IPS DF 6.9 (cell line): ENCODE data around the gene NHLRC4.

Experiments
- DNase-seq: peaks from one replicate; pipeline ENCODE4 v3.0.0-alpha.2; 2013; ENCODE audit warnings: low read depth, low spot score
- H3K27ac ChIP-seq: one replicate; pipeline ENCODE4 v1.5.1; 2013; ENCODE audit warnings: low read length, control low read depth
- H3K27me3 ChIP-seq: 2 replicates; pipeline ENCODE4 v1.6.1; 2013; ENCODE audit warnings: mild to moderate bottlenecking, low read length; ENCODE audit not compliant: control insufficient read depth, insufficient read depth
- H3K36me3 ChIP-seq: 2 replicates; pipeline ENCODE4 v1.6.1; 2013; ENCODE audit warnings: low read length; ENCODE audit not compliant: control insufficient read depth, insufficient read depth
- H3K4me1 ChIP-seq: 2 replicates; pipeline ENCODE4 v1.6.1; 2013; ENCODE audit warnings: low read length; ENCODE audit not compliant: control insufficient read depth, insufficient read depth
- H3K4me3 ChIP-seq: 2 replicates; pipeline ENCODE4 v1.5.1; 2013; ENCODE audit warnings: mild to moderate bottlenecking, low read length
- H3K9me3 ChIP-seq: 2 replicates; pipeline ENCODE4 v1.6.1; 2013; ENCODE audit warnings: low read length, inconsistent platforms; ENCODE audit not compliant: control insufficient read depth, insufficient read depth
- WGBS: extraction: QIAGEN DNeasy Blood & Tissue Kit; methylation state at CpG from one replicate; pipeline ENCODE4 v1.1.7; 2013; ENCODE audit warnings: mixed read lengths, missing lambda C conversion rate; ENCODE audit not compliant: insufficient read length, insufficient coverage; 5-methylcytosine and 5-hydroxymethylcytosine counted together

The NHLRC4 gene

DNA sequence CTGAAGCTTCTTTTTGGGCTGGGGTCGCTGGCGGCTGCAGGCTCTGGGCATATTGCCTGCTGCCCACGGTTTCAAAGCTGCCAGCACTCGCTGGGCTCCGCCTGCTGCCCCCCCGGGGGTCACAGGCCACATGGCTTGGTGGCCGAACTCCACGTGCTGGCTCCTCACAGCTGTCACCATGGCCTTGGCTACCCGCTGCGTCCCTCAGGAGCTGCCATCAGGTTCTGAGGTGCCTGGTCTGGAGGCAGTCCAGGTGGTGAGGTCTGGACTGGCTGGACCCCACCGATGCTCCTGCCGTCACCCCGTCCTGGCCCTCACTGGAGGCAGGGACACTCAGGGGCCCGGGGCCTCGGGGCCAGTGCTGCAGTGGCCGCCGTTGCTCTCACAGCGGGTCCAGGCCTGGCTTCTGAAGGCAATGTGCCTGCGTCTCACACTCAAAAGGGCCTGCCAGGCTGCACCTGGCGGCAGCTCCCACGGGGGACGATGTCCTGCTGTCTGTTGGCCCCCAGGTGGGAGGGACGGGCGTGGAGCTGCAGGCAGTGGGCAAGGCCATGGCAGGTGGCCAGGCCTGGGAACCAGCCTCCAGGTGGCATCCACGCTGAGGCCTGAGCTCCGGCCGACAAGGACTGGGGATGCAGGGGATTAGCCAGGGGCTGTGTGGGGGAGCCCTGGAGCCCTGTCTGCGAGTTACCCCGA is 26.0 kb upstream of the NHLRC4 start:
- Histone ChIP-seq H3K4me1 (no peaks in the 10 kb centered on the region), H3K4me3 (no peak overlapping the region), H3K27ac (no peak overlapping the region), H3K27me3 (no peaks in the 10 kb centered on the region), H3K9me3 (no peaks in the 10 kb centered on the region), H3K36me3 (no peaks in the 10 kb centered on the region; the same call in 1 of the 2 replicates)
- WGBS: no CpG with 5 or more reads among the region's 29 CpGs
- no peak for DNase-seq

DNA sequence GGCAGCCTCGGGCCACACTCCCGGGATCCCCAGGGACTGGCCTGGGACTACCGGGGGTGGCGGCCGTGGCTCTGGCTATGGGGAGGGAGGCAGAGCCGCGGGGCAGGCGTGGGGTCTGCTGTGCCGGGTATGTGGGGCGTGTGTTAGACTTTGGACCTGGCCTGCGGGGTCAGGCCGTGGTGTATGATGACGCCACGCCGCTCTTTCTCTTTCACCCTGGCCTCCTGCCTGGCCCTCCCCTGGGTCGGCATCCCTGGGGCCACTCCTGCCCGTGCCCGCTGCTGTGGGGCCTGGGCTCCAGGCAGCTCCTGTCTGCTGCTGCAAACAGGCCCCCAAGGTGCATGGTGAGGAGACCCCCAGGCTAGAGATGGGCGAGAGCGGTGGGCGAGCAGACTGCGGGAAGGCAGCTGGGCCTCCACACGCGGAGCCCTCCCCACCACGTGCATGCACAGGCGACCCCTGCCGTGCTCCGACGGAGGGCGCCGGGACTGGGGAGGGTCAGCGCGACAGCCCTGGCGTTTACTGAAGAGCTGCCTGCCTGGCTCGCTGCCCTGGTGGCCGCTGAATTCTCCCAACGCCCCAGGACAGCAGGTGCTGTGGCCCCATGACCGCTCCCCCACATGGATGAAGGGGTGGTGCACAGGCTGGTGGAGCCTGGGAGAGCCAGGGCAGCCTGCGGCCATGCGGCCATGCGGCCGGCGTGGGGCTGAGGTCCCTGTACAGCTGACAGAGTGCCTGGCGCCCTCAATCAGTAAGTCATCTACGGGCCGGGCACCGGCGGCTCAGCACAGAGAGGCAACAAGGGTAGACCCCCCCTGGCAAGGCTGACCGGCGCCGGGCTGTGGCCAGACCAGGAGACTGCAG is 23.3 kb upstream of the NHLRC4 start:
- no peak for DNase-seq
- no peaks in the 10 kb centered on the region for H3K4me1 ChIP-seq
- no CpG with 5 or more reads among the region's 51 CpGs for WGBS
- peaks cover 4% of the 10 kb centered on the region; the same call in 1 of the 2 replicates for H3K36me3 ChIP-seq
- no peak overlapping the region for H3K4me3 ChIP-seq
- H3K9me3 ChIP-seq: no peaks in the 10 kb centered on the region
- H3K27me3 ChIP-seq: no peaks in the 10 kb centered on the region
- no peak overlapping the region for H3K27ac ChIP-seq

DNA sequence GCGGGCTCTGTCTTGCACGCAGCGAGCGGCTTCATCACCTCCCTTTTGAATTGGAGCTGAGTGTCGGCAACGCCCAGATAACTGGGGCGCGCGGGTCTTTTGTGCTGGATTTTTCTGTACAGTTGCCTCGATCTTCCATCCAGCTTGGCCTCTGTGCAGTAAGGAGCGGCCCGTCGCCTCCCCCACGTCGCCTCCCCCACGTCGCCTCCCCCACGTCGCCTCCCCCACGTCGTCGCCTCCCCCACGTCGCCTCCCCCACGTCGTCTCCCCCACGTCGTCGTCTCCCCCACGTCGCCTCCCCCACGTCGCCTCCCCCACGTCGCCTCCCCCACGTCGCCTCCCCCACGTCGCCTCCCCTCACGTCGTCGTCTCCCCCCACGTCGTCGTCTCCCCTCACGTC is 22.3 kb upstream of the NHLRC4 start:
- no CpG with 5 or more reads among the region's 46 CpGs for WGBS
- Histone ChIP-seq H3K4me3 (no peak overlapping the region), H3K27me3 (no peaks in the 10 kb centered on the region), H3K27ac (no peak overlapping the region), H3K4me1 (no peaks in the 10 kb centered on the region; the same call in 1 of the 2 replicates), H3K36me3 (peaks cover 9% of the 10 kb centered on the region; the same call in 1 of the 2 replicates), H3K9me3 (no peaks in the 10 kb centered on the region)
- no peak for DNase-seq

DNA sequence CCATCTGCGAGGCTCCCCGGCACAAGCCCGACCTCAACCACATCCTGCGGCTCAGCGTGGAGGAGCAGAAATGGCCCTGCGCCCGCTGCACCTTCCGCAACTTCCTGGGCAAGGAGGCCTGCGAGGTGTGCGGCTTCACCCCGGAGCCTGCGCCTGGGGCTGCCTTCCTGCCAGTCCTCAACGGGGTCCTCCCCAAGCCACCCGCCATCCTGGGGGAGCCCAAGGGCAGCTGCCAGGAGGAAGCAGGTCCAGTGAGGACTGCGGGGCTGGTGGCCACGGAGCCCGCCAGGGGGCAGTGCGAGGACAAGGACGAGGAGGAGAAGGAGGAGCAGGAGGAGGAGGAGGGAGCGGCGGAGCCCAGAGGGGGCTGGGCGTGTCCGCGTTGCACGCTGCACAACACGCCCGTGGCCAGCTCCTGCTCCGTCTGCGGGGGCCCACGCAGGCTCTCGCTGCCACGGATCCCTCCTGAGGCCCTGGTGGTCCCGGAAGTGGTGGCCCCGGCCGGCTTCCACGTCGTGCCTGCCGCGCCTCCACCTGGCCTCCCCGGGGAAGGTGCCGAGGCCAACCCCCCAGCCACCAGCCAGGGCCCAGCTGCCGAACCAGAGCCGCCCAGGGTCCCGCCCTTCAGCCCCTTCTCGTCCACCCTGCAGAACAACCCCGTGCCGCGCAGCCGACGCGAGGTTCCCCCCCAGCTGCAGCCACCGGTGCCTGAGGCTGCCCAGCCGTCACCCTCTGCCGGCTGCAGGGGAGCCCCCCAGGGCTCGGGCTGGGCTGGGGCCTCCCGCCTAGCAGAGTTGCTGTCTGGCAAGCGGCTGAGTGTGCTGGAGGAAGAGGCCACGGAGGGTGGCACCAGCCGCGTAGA is 19.7 kb upstream of the NHLRC4 start:
- Histone ChIP-seq H3K9me3 (no peaks in the 10 kb centered on the region), H3K36me3 (peaks cover 16% of the 10 kb centered on the region; the same call in 1 of the 2 replicates), H3K4me1 (no peaks in the 10 kb centered on the region; the same call in 1 of the 2 replicates), H3K27me3 (no peaks in the 10 kb centered on the region), H3K4me3 (no peak overlapping the region), H3K27ac (no peak overlapping the region)
- no peak for DNase-seq
- WGBS: no CpG with 5 or more reads among the region's 60 CpGs

DNA sequence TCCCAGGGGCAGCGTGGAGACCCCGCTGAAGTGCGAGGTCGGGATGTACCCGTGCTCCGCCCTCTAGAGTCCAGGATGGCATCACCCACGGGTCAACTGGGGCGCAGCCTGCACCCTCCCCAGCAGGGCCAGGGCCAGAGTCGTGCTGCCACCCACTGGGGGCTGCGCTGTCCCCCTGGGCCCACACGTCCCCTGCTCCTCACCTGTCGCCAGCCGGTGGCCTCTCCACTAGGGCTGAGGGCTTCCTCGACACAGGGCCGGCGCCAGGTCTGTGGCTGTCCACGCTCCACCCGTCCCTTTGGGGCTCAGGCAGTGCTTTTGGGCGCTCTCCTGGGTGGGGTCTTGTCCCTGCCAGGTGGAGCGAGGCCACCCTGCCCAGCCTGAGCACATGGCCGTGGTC is 18.2 kb upstream of the NHLRC4 start:
- no peaks in the 10 kb centered on the region for H3K27me3 ChIP-seq
- no CpG with 5 or more reads among the region's 21 CpGs for WGBS
- no peak overlapping the region for H3K27ac ChIP-seq
- H3K4me3 ChIP-seq: no peak overlapping the region
- H3K9me3 ChIP-seq: no peaks in the 10 kb centered on the region
- H3K4me1 ChIP-seq: no peaks in the 10 kb centered on the region; the same call in 1 of the 2 replicates
- no peak for DNase-seq
- peaks cover 23% of the 10 kb centered on the region; the same call in 1 of the 2 replicates for H3K36me3 ChIP-seq

DNA sequence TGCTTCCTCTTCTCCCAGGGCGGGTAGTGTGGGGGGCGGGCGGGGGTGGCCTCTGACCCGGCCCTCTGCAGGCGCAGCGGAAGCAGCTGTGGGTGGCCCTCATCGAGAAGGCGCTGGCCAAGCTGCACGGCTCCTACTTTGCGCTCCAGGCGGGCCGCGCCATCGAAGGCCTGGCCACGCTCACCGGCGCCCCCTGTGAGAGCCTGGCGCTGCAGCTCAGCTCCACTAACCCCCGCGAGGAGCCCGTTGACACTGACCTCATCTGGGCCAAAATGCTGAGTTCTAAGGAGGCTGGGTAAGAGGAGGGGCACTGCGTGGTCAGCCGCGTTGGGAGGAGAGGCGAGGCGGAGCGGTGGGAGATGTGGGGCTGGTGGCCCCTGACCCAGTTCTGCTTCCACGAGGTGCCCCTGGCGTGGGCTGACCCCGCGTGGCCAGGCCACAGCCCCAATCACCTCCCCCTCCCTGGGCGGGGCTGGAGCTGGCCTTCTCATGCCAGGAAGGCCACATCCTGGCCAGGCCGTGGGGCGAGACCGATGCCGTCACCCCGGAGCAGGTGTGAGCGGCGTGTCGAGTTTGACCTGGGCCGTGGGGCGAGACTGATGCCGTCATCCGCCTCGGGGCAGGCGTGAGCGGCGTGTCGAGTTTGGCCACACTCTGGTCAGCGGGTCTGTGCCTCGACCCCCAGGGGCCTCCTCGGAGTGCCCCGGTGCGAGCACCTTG is 17.1 kb upstream of the NHLRC4 start:
- H3K9me3 ChIP-seq: no peaks in the 10 kb centered on the region
- no peaks in the 10 kb centered on the region; the same call in 1 of the 2 replicates for H3K4me1 ChIP-seq
- WGBS: no CpG with 5 or more reads among the region's 54 CpGs
- no peak overlapping the region for H3K4me3 ChIP-seq
- peaks cover 24% of the 10 kb centered on the region; the same call in 1 of the 2 replicates for H3K36me3 ChIP-seq
- no peak overlapping the region for H3K27ac ChIP-seq
- no peak for DNase-seq
- no peaks in the 10 kb centered on the region for H3K27me3 ChIP-seq

DNA sequence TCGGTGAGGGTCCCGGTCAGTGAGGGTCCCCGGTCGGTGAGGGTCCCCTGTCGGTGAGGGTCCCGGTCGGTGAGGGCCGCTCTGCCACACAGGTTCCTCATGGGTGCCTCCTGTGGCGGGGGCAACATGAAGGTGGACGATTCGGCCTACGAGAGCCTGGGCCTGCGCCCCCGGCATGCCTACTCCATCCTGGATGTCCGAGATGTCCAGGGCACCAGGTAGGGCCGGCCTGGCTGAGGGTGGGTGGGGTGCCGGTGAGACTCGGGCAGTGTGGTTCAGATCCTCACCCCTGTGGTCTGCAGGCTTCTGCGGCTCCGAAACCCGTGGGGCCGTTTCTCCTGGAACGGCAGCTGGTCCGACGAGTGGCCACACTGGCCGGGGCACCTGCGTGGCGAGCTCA is 15.6 kb upstream of the NHLRC4 start:
- H3K4me1 ChIP-seq: no peaks in the 10 kb centered on the region; the same call in 1 of the 2 replicates
- WGBS: no CpG with 5 or more reads among the region's 28 CpGs
- no peaks in the 10 kb centered on the region for H3K9me3 ChIP-seq
- H3K27me3 ChIP-seq: no peaks in the 10 kb centered on the region
- H3K4me3 ChIP-seq: no peak overlapping the region
- peaks cover 25% of the 10 kb centered on the region; the same call in 1 of the 2 replicates for H3K36me3 ChIP-seq
- DNase-seq: no peak
- no peak overlapping the region for H3K27ac ChIP-seq

DNA sequence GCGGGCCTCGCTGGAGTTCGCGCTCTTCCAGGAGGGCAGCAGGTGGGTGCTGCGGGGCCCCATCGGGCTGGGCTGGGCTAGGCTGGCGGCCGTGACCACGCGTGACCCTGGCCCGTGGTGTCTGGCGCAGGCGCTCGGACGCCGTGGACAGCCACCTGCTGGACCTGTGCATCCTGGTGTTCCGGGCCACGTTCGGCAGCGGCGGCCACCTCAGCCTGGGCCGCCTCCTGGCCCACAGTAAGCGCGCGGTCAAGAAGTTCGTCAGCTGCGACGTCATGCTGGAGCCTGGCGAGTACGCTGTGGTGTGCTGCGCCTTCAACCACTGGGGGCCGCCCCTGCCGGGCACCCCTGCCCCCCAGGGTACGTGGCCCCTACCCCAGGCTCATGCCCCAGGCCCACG is 14.6 kb upstream of the NHLRC4 start:
- Histone ChIP-seq H3K27ac (no peak overlapping the region), H3K36me3 (peaks cover 25% of the 10 kb centered on the region; the same call in 1 of the 2 replicates), H3K4me1 (no peaks in the 10 kb centered on the region; the same call in 1 of the 2 replicates), H3K27me3 (no peaks in the 10 kb centered on the region), H3K4me3 (no peak overlapping the region), H3K9me3 (no peaks in the 10 kb centered on the region)
- WGBS: no CpG with 5 or more reads among the region's 35 CpGs
- no peak for DNase-seq

DNA sequence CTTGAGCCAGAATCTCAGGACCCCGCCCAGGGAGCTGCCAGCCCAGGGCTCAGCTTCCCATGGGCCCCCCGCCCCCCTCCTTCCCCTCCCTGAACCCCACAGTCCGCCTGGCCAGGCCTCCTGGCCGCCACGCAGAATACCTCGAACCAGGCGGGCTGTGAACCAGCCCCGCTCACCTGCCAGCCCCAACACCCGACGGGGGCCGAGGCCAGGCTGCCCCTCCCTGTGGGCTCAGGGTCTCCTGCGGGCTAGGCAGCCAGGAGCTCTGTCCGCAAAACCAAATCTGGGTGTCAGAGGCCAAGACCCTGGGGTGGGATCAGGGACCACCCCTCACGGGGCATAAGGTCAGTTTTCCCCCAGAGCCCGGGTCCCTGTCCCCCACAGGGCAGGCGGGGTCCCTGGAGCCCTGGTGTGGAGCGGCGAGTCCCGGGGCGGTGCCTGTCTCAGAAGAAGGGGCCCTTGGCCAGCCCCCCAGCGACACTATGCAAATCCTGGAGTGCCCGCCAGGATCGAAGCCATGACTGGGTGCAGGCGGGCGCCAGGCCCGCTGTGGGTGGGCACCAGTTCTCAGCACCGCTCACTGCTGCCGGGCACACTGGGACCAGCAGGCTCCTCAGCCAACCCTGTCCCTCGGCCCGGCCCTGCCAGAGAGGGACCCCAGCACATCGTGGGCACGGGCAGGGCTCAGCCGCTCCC is 13.1 kb upstream of the NHLRC4 start:
- DNase-seq: no peak
- no peaks in the 10 kb centered on the region; the same call in 1 of the 2 replicates for H3K4me1 ChIP-seq
- no peaks in the 10 kb centered on the region; the same call in 1 of the 2 replicates for H3K27me3 ChIP-seq
- H3K4me3 ChIP-seq: no peak overlapping the region
- no peaks in the 10 kb centered on the region for H3K9me3 ChIP-seq
- no peak overlapping the region for H3K27ac ChIP-seq
- no CpG with 5 or more reads among the region's 33 CpGs for WGBS
- peaks cover 20% of the 10 kb centered on the region; the same call in 1 of the 2 replicates for H3K36me3 ChIP-seq
